ENCODE data around the gene RYR1.
A peak's percentile ranks its signal among the peaks of the same experiment; 100 is the strongest.
"Not testable (repeated sequence)": the region's sequence is repeated elsewhere in the genome, so short reads cannot be mapped to it uniquely, and the experiment has no call there.

Gene RYR1

GRCh38 chr19:38550376-38550775, 116.9 kb downstream of the RYR1 start:
- no peak for TF ChIP-seq CTCF (IDR thresholded peaks at IDR 0.05; ENCODE audit: low read depth, low read length, missing control alignments)
- no peak overlapping the region for H3K4me3 ChIP-seq (ENCODE audit: low read depth, low read length)
- no peak for DNase-seq (ENCODE audit: low read depth)

- no peak overlapping the region for H3K4me3 ChIP-seq (ENCODE audit: low read depth, low read length)
- TF ChIP-seq CTCF (IDR thresholded peaks at IDR 0.05; ENCODE audit: low read depth, low read length, missing control alignments): no peak
- DNase-seq (ENCODE audit: low read depth): no peak
Observed at GRCh38 chr19:38551450-38551813, 117.9 kb downstream of the RYR1 start.

GRCh38 chr19:38553239-38553638, 119.7 kb downstream of the RYR1 start:
- DNase-seq (ENCODE audit: low read depth); H3K4me3 ChIP-seq (ENCODE audit: low read depth, low read length): not testable (repeated sequence)

- DNase-seq (ENCODE audit: low read depth): no peak
- TF ChIP-seq CTCF (IDR thresholded peaks at IDR 0.05; ENCODE audit: low read depth, low read length, missing control alignments): no peak
- H3K4me3 ChIP-seq (ENCODE audit: low read depth, low read length): no peak overlapping the region
Observed at GRCh38 chr19:38554676-38555141, 121.2 kb downstream of the RYR1 start.

GRCh38 chr19:38555200-38555599, 121.7 kb downstream of the RYR1 start:
- DNase-seq (ENCODE audit: low read depth): no peak
- H3K4me3 ChIP-seq (ENCODE audit: low read depth, low read length): no peak overlapping the region
- no peak for TF ChIP-seq CTCF (IDR thresholded peaks at IDR 0.05; ENCODE audit: low read depth, low read length, missing control alignments)

GRCh38 chr19:38556521-38557174, 123.2 kb downstream of the RYR1 start:
- TF ChIP-seq CTCF (IDR thresholded peaks at IDR 0.05; ENCODE audit: low read depth, low read length, missing control alignments): peak; percentile 59
- no peak for DNase-seq (ENCODE audit: low read depth)
- no peak overlapping the region; the same call in 1 of the 2 replicates for H3K4me3 ChIP-seq (ENCODE audit: low read depth, low read length)

- peak overlapping the region; percentile 5; the same call in 1 of the 2 replicates for H3K4me3 ChIP-seq (ENCODE audit: low read depth, low read length)
- TF ChIP-seq CTCF (IDR thresholded peaks at IDR 0.05; ENCODE audit: low read depth, low read length, missing control alignments): peak; percentile 45
- DNase-seq (ENCODE audit: low read depth): peak; percentile 88
Observed at GRCh38 chr19:38557205-38557799, 123.8 kb downstream of the RYR1 start.

GRCh38 chr19:38558933-38559332, 125.4 kb downstream of the RYR1 start:
- DNase-seq (ENCODE audit: low read depth); H3K4me3 ChIP-seq (ENCODE audit: low read depth, low read length): not testable (repeated sequence)

All from GM12864 (cell line).